Right lobe of liver (tissue), 6 donors: ENCODE results near the gene NDUFAF5. TPM values are rescaled to one million over a fixed set of nuclear protein-coding genes. Genes with fewer than 3 reads are reported as not detected.

ENCODE experiments used
- ATAC-seq, 4 donors: fragments of 200-7000 bp; cut with Tn5 transposase; one replicate each; pipeline ENCODE4 v1.9.1; 2020; ENCODE audit warnings: mild to moderate bottlenecking in 4 of 4, moderate library complexity in 4 of 4
- DNase-seq, 3 donors: peaks; one replicate each; pipeline ENCODE4 v3.0.0-alpha.2; 2020
- H3K27ac ChIP-seq, 3 donors: fragments of 200-600 bp; one replicate each; pipeline ENCODE4 v1.8.0; 2022
- H3K27me3 ChIP-seq, 2 donors: fragments of 200-600 bp; one replicate each; pipeline ENCODE4 v1.8.0; 2022
- H3K36me3 ChIP-seq, 4 donors: fragments of 200-600 bp; sonication (generic) in 1 of 4; one replicate each; pipeline versions ENCODE4 v1.5.1 to v1.8.0; 2017 to 2022; ENCODE audit warnings: control low read depth in 1 of 4
- H3K4me1 ChIP-seq, 4 donors: fragments of 200-600 bp; sonication (generic) in 1 of 4; one replicate each; pipeline versions ENCODE4 v1.5.1 to v1.8.0; 2017 to 2022; ENCODE audit warnings: control low read depth in 1 of 4
- H3K4me3 ChIP-seq, 3 donors: fragments of 200-600 bp; one replicate each; pipeline ENCODE4 v1.8.0; 2022
- H3K9me3 ChIP-seq, 4 donors: fragments of 200-600 bp; sonication (generic) in 1 of 4; one replicate each; pipeline versions ENCODE4 v1.5.1 to v1.8.0; 2017 to 2022; ENCODE audit warnings: control low read depth in 1 of 4
- POLR2A ChIP-seq: fragments of 450-650 bp; IDR thresholded peaks from one replicate; pipeline ENCODE4 v1.6.1; 2017; ENCODE audit warnings: antibody characterized with exemption, mild to moderate bottlenecking
- WGBS: methylation state at CpG from one replicate; pipeline ENCODE4 v1.1.6; 2018; ENCODE audit warnings: low coverage, low lambda C conversion rate; ENCODE audit not compliant: insufficient coverage; ENCODE audit errors: missing lambda C conversion rate; 5-methylcytosine and 5-hydroxymethylcytosine counted together
- intact Hi-C, 2 donors: fragments of 100-400 bp; cut with DNase I; formaldehyde crosslinking; loops; one replicate each; pipeline versions ENCODE4 v1.11.2 to v1.14.1; 2022
- total RNA-seq, 6 experiments: library from RNA; depleted of rRNA in 2 of 6; stranded (reverse); fragments of >200 nt in 2 of 6; fragmentation: NEBNext Ultra II Directional in 3 of 6; extraction: Animal tissue kit (Norgen Biotek cat#: 25700) in 3 of 6; gene quantifications; one replicate each; pipeline versions ENCODE4 v1.1.0 to v1.2.4, GENCODE V29; 2016 to 2023
- TF ChIP-seq, protein P1 (sequence below), 4 donors: fragments of 200-600 bp in 3 of 4; fragments of 450-650 bp in 1 of 4; IDR thresholded peaks; one replicate each; pipeline versions ENCODE4 v1.5.1 to v1.8.0; 2016 to 2022; ENCODE audit warnings: antibody characterized with exemption in 4 of 4, mild to moderate bottlenecking in 2 of 4
- donor health status: DM: no; HTN: yes; CAD: no.
- donor health status: DM: no; HTN: no; CAD: no.
- donor health status: DM: no; HTN: no; CAD: no.
- donor health status: DM: no; HTN: yes; CAD: no.
- donor health status: DM: no; HTN: yes; CAD: no.

The NDUFAF5 gene
- total RNA-seq, 6 experiments from 2014 or later = 9.8 to 15.9 (median 11.7) TPM

DNA sequence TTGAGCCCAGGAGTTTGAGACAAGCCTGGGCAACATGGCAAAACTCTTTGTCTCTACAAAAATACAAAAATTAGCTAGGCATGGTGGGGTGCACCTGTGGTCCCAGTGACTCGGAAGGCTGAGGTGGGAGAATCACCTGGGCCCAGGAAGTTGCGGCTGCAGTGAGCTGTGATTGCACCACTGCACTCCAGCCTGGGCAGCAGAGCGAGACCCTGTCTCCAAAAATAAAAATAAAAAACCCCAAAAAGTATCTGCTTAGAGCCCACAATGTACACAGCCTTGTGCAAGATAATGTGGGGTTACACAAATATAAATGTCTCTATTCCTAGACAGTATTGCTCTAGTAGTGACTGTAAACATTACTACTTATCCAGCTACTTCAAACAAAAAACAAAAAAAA is 6.0 kb upstream of the NDUFAF5 start:
- intact Hi-C loops = no loop called here
- Histone ChIP-seq H3K36me3 (peaks cover 0 to 66% (median 11%) of the 10 kb centered on the region in 4 donors), H3K4me3 (no peak overlapping the region), H3K27ac (no peak overlapping the region), H3K4me1 (peaks cover 0 to 7% (median 2%) of the 10 kb centered on the region in 4 donors), H3K9me3 (no peaks in the 10 kb centered on the region), H3K27me3 (no peaks in the 10 kb centered on the region)
- ATAC-seq = no peak
- 100% methylated on average over 2 of the region's 3 CpGs for WGBS
- no peak for TF ChIP-seq POLR2A
- TF ChIP-seq, protein P1, sequence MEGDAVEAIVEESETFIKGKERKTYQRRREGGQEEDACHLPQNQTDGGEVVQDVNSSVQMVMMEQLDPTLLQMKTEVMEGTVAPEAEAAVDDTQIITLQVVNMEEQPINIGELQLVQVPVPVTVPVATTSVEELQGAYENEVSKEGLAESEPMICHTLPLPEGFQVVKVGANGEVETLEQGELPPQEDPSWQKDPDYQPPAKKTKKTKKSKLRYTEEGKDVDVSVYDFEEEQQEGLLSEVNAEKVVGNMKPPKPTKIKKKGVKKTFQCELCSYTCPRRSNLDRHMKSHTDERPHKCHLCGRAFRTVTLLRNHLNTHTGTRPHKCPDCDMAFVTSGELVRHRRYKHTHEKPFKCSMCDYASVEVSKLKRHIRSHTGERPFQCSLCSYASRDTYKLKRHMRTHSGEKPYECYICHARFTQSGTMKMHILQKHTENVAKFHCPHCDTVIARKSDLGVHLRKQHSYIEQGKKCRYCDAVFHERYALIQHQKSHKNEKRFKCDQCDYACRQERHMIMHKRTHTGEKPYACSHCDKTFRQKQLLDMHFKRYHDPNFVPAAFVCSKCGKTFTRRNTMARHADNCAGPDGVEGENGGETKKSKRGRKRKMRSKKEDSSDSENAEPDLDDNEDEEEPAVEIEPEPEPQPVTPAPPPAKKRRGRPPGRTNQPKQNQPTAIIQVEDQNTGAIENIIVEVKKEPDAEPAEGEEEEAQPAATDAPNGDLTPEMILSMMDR (IDR thresholded peaks at IDR 0.05) = no peak
- no peak for DNase-seq

DNA sequence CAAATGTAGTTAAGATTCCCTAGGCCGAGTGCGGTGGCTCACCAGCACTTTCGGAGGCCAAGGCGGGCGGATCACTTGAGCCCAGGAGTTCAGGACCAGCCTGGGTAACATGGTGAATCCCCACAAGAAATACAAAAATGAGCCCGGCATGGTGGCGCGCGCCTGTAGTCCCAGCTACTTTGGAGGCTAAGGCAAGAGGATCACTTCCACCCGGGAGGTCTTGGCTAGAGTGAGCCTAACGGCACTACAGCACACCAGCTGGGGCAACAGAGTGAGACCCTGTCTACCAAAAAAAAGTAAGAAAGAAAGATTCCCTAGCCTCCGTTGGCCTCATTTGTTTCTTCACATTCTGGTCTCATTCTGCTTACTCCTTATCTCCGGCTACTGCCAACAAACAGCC is 1.3 kb upstream of the NDUFAF5 start:
- intact Hi-C loops = no loop called here
- H3K27ac ChIP-seq = no peak overlapping the region
- H3K36me3 ChIP-seq = peaks cover 0 to 32% (median 0%) of the 10 kb centered on the region in 4 donors
- no peak for DNase-seq
- no peak for ATAC-seq
- no peak overlapping the region for H3K4me3 ChIP-seq
- H3K27me3 ChIP-seq = no peaks in the 10 kb centered on the region
- 96% methylated on average over 10 of the region's 13 CpGs for WGBS
- TF ChIP-seq, protein P1 (IDR thresholded peaks at IDR 0.05) = no peak
- no peak for TF ChIP-seq POLR2A
- H3K9me3 ChIP-seq = no peaks in the 10 kb centered on the region
- H3K4me1 ChIP-seq = peaks cover 0 to 30% (median 13%) of the 10 kb centered on the region in 4 donors

DNA sequence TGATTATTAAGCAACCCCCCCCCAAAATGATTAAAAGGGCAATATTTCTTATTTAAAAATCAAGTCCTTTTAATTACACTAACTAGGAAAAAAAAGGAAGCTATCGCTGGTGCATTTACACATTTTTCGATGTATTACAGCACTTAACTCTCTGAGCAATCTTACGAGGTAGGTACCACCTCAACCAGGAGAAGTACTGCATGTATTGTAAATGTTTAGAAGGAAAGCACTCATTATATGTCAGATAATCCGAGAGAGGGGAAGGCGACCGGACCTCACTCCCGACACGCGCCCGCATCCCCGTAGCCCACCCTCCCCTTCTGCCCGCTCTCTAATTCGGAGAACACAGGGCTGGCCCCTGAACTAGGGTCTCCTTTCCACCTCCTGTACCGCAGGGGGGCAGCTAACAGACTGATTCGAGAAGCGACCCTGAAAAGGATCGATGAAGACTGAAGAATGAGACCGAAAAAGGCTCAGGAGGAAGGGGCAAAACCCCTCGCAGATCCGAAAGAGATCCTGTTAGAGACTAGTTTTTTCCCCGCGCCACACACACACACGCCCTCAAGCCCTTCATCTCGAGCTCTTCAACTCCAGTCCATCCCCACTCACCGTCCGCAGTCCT is 446 bp upstream of the NDUFAF5 start:
- DNase-seq = peak in 1 of 3 donors; percentile 25
- Histone ChIP-seq H3K27ac (peak overlapping the region; percentile 78 to 98 (median 96)), H3K36me3 (peaks cover 0 to 32% (median 0%) of the 10 kb centered on the region in 4 donors), H3K9me3 (no peaks in the 10 kb centered on the region), H3K4me3 (peak overlapping the region; percentile 79 to 90 (median 89)), H3K27me3 (no peaks in the 10 kb centered on the region), H3K4me1 (peaks cover 0 to 34% (median 13%) of the 10 kb centered on the region in 4 donors)
- intact Hi-C loops = no loop called here
- TF ChIP-seq POLR2A = no peak
- TF ChIP-seq, protein P1 (IDR thresholded peaks at IDR 0.05) = no peak
- ATAC-seq = peak in 3 of 4 donors; percentile 2 to 4 (median 3)
- WGBS = 0% methylated on average over 4 of the region's 26 CpGs

DNA sequence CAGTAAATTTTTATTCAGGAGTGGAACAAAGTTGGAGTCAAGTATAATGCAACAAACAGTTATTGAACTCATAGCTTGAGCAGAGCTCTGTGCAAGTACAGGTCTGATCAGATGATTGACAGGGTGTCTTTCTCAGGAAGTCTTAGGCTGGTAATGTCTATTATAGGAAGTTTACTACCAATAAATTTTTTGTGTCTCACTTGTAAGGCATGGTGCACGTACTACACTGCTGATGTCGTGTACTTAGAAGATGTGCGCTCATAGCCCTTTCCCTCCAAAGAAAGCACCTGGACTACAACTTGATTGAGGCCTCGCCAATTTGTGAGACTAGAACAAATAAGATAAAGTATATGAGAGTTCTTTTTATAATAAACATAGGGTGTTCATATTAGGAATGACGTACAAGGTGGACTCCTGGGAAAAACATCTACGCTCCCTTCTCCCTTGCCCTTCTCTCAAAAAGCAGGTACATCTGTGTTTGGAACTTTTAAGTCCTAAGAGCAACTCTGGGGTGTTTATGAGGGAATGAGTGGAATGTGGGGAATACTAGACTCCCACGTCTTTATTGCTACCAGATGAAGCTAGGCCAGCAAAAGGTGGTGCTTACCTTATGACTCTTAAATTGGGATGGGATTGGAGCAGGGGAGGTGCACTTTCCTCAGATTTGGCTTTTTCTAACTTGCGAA is 1.5 kb downstream of the NDUFAF5 start:
- H3K27me3 ChIP-seq = no peaks in the 10 kb centered on the region
- 63% methylated on average over 8 of the region's 8 CpGs for WGBS
- TF ChIP-seq POLR2A = no peak
- TF ChIP-seq, protein P1 (IDR thresholded peaks at IDR 0.05) = no peak
- DNase-seq = no peak
- peak overlapping the region in 2 of 3 donors; percentile 96 to 98 for H3K27ac ChIP-seq
- H3K9me3 ChIP-seq = no peaks in the 10 kb centered on the region
- H3K4me1 ChIP-seq = peaks cover 0 to 37% (median 13%) of the 10 kb centered on the region in 4 donors
- no peak for ATAC-seq
- H3K4me3 ChIP-seq = peak overlapping the region; percentile 79 to 90 (median 89)
- H3K36me3 ChIP-seq = peaks cover 0 to 23% (median 4%) of the 10 kb centered on the region in 4 donors
- intact Hi-C loops = no loop called here
